GM12873 (cell line): ENCODE data around the gene ZNRD2.
A peak's percentile ranks its signal among the peaks of the same experiment; 100 is the strongest.

Experiments used
- CTCF ChIP-seq: IDR thresholded peaks from 2 replicates; pipeline ENCODE4 v1.5.1; 2012; ENCODE audit warnings: low read depth, mild to moderate bottlenecking, moderate library complexity, low read length, control low read depth; ENCODE audit not compliant: insufficient read depth; ENCODE audit errors: missing control alignments

The ZNRD2 gene

GRCh38 chr11:65583589-65583988, 13.3 kb downstream of the ZNRD2 start:
- TF ChIP-seq CTCF: no peak

GRCh38 chr11:65584106-65584505, 13.8 kb downstream of the ZNRD2 start:
- TF ChIP-seq CTCF: no peak

GRCh38 chr11:65584723-65585171, 14.5 kb downstream of the ZNRD2 start:
- no peak for TF ChIP-seq CTCF

- TF ChIP-seq CTCF: no peak
These were observed 15.3 kb downstream of the ZNRD2 start for GRCh38 chr11:65585396-65586246.

GRCh38 chr11:65586247-65586630, 16.0 kb downstream of the ZNRD2 start:
- no peak for TF ChIP-seq CTCF

- TF ChIP-seq CTCF: no peak
These were observed 16.4 kb downstream of the ZNRD2 start for GRCh38 chr11:65586676-65587075.

GRCh38 chr11:65588199-65589054, 18.1 kb downstream of the ZNRD2 start:
- peak; percentile 88 for TF ChIP-seq CTCF
